DND-41 (cell line): ENCODE results near the gene MS4A4E.

Experiments used
- CTCF ChIP-seq: IDR thresholded peaks from 2 replicates; pipeline ENCODE4 v1.5.1; 2012; ENCODE audit warnings: borderline replicate concordance, low read length, moderate library complexity, mild to moderate bottlenecking; ENCODE audit not compliant: poor library complexity, severe bottlenecking; ENCODE audit errors: extremely low read depth
- EZH2 ChIP-seq: IDR thresholded peaks from 3 replicates; pipeline ENCODE4 v1.6.1; 2012; ENCODE audit warnings: borderline replicate concordance, low read depth, mild to moderate bottlenecking, moderate library complexity, low read length, inconsistent platforms; ENCODE audit not compliant: severe bottlenecking

GRCh38 chr11:60208146-60208895 is 34.6 kb downstream of the MS4A4E start:
- TF ChIP-seq CTCF (no peak), EZH2 (no peak)
